Upper lobe of left lung (tissue), 4 donors: ENCODE results near the gene ZNF285.

ENCODE experiments used
- CTCF ChIP-seq, 6 experiments: fragments of 450-650 bp in 4 of 6; fragments of 200-600 bp in 2 of 6; sonication (generic) in 2 of 6; IDR thresholded peaks; one replicate each; pipeline ENCODE4 v1.5.1; 2016 to 2019; ENCODE audit warnings: antibody characterized with exemption in 6 of 6
- POLR2A ChIP-seq, 4 donors: fragments of 450-650 bp; IDR thresholded peaks; one replicate each; pipeline ENCODE4 v1.5.1; 2016 to 2017; ENCODE audit warnings: antibody characterized with exemption in 4 of 4, mild to moderate bottlenecking in 2 of 4
- POLR2AphosphoS5 ChIP-seq, 2 donors: sonication (generic); formaldehyde crosslinking; IDR thresholded peaks; one replicate each; pipeline ENCODE4 v1.5.1; 2017; ENCODE audit warnings: antibody characterized with exemption in 2 of 2

- no peak for TF ChIP-seq CTCF (IDR thresholded peaks at IDR 0.05)
- no peak for TF ChIP-seq POLR2AphosphoS5 (IDR thresholded peaks at IDR 0.05)
- TF ChIP-seq POLR2A (IDR thresholded peaks at IDR 0.05) = no peak
Observed at GRCh38 chr19:44438441-44438840, 37.0 kb upstream of the ZNF285 start.
